ENCODE measurements around the gene C2CD5.

DNA sequence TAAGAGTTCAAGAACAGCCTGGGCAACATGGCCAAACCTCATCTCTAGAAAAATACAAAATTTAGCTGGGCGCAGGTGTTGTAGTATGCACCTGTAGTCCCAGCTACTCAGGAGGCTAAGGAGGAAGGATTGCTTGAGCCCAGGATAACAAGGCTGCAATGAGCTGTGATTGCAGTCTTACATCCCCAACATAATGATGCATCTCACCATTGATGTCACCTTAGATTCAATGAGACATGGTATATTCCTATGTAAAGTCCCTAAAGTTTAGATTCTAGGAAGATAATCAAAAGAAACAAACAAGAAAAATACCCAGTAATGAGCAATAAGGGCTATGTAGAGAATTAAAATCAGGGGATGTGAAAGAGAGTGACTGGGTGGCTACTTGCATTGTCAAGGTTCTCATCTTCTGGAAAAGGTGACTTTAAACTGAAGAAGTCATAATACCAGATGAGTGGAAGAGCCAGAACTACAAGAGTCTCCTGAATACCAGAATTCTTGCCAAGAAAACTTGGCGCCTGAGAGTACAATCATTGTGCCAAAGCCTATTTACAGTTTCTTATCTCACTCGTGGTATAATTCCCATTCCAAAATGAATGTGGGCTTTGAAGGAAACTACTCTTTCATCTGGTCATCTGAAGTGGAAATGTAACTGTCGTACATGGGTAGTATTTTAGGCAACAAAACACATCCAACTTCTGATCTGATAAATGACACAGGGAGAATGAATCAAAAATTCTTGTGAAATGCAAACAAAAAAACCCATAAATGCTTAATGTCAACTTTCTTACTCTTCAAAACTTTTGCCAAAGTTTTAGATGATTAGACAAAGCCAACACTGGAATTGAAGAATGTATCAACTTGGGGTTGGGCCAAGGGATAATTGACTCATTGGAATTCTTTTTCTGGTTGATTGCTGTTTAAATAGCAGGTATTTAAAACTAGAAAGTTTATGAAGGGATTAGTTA, 128.7 kb downstream of the C2CD5 start:
- TF ChIP-seq, protein P1, sequence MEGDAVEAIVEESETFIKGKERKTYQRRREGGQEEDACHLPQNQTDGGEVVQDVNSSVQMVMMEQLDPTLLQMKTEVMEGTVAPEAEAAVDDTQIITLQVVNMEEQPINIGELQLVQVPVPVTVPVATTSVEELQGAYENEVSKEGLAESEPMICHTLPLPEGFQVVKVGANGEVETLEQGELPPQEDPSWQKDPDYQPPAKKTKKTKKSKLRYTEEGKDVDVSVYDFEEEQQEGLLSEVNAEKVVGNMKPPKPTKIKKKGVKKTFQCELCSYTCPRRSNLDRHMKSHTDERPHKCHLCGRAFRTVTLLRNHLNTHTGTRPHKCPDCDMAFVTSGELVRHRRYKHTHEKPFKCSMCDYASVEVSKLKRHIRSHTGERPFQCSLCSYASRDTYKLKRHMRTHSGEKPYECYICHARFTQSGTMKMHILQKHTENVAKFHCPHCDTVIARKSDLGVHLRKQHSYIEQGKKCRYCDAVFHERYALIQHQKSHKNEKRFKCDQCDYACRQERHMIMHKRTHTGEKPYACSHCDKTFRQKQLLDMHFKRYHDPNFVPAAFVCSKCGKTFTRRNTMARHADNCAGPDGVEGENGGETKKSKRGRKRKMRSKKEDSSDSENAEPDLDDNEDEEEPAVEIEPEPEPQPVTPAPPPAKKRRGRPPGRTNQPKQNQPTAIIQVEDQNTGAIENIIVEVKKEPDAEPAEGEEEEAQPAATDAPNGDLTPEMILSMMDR (IDR thresholded peaks at IDR 0.05 in 8 of 11, conservative IDR thresholded peaks at IDR 0.05 in 3 of 11): no peak
- no peak for TF ChIP-seq POLR2A (IDR thresholded peaks at IDR 0.05)
- TF ChIP-seq POLR2AphosphoS5 (IDR thresholded peaks at IDR 0.05): no peak

All from spleen (tissue), 7 donors.